Measurements from ENCODE around the gene RBM20.

- TF ChIP-seq, protein P1, sequence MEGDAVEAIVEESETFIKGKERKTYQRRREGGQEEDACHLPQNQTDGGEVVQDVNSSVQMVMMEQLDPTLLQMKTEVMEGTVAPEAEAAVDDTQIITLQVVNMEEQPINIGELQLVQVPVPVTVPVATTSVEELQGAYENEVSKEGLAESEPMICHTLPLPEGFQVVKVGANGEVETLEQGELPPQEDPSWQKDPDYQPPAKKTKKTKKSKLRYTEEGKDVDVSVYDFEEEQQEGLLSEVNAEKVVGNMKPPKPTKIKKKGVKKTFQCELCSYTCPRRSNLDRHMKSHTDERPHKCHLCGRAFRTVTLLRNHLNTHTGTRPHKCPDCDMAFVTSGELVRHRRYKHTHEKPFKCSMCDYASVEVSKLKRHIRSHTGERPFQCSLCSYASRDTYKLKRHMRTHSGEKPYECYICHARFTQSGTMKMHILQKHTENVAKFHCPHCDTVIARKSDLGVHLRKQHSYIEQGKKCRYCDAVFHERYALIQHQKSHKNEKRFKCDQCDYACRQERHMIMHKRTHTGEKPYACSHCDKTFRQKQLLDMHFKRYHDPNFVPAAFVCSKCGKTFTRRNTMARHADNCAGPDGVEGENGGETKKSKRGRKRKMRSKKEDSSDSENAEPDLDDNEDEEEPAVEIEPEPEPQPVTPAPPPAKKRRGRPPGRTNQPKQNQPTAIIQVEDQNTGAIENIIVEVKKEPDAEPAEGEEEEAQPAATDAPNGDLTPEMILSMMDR (IDR thresholded peaks at IDR 0.05): peak in 3 of 6 experiments; percentile 6 to 25 (median 18)
- peak in 1 of 2 donors; percentile 14 for TF ChIP-seq POLR2A (IDR thresholded peaks at IDR 0.05)
These were observed 228.2 kb downstream of the RBM20 start for GRCh38 chr10:110872145-110872983.

All from adrenal gland (tissue), 5 donors.